Thoracic aorta (tissue), 2 donors: ENCODE measurements around the gene SPATA32. TPM values are rescaled to one million over a fixed set of nuclear protein-coding genes. Genes with fewer than 3 reads are reported as not detected.
A peak's percentile ranks its signal among the peaks of the same experiment; 100 is the strongest.

Source experiments
- ATAC-seq: fragments of 150-250 bp; one replicate; pipeline ENCODE4 v1.8.0; 2017; ENCODE audit warnings: low read depth; ENCODE audit not compliant: insufficient number of reproducible peaks, low FRiP score
- DNase-seq: peaks from one replicate; pipeline ENCODE4 v3.0.0-alpha.2; 2020; ENCODE audit warnings: low spot score
- H3K27ac ChIP-seq, 2 donors: fragments of 200-600 bp; sonication (generic); 1 replicate in 1 of 2; 2 replicates in 1 of 2; pipeline ENCODE4 v1.5.1; 2016; ENCODE audit warnings: mild to moderate bottlenecking in 2 of 2, moderate library complexity in 2 of 2
- H3K27me3 ChIP-seq: fragments of 200-600 bp; sonication (generic); replicated peaks from 2 replicates; pipeline ENCODE4 v1.6.0; 2016; ENCODE audit warnings: mild to moderate bottlenecking; ENCODE audit not compliant: insufficient read depth
- H3K36me3 ChIP-seq: fragments of 200-600 bp; sonication (generic); one replicate; pipeline ENCODE4 v1.5.1; 2016
- H3K4me1 ChIP-seq, 2 donors: fragments of 200-600 bp; sonication (generic); 1 replicate in 1 of 2; 2 replicates in 1 of 2; pipeline versions ENCODE4 v1.5.1 to v1.6.0; 2016; ENCODE audit warnings: low read depth in 2 of 2, mild to moderate bottlenecking in 1 of 2; ENCODE audit not compliant: control insufficient read depth in 1 of 2
- H3K4me3 ChIP-seq: fragments of 200-600 bp; sonication (generic); 2 replicates; pipeline ENCODE4 v1.5.1; 2016; ENCODE audit warnings: mild to moderate bottlenecking
- H3K9me3 ChIP-seq: fragments of 200-600 bp; sonication (generic); 2 replicates; pipeline ENCODE4 v1.5.1; 2016
- total RNA-seq, 2 donors: library from RNA; depleted of rRNA; stranded (reverse); fragments of >200 nt; gene quantifications; one replicate each; pipeline versions ENCODE4 v1.1.0 to v1.2.3, GENCODE V29; 2016
- TF ChIP-seq, protein P1 (sequence below): fragments of 200-600 bp; sonication (generic); IDR thresholded peaks from one replicate; pipeline ENCODE4 v1.5.1; 2019; ENCODE audit warnings: antibody characterized with exemption

SPATA32 gene
- total RNA-seq, 2 donors from 2014 or later = not detected

DNA sequence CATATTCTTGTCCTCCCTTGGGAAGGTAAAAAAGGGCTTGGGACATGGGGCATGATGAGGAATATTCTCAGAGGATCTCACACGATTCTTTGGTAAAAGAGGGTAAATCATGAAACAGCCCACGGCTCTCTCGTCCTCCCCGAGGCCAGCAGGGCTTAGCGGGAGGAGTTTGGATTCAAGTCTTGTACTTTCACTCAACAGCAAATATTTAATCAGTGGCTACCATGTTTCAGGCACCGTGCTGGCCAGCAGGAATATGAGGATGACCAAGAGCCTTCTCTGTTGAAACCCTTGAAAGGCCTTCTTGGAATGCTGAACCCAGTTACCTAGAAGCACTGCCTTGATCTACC, 46.1 kb upstream of the SPATA32 start:
- Histone ChIP-seq H3K4me1 (peaks cover 51 to 66% of the 10 kb centered on the region in 2 donors), H3K27ac (peak overlapping the region; percentile 75 to 76), H3K27me3 (no peaks in the 10 kb centered on the region), H3K36me3 (no peaks in the 10 kb centered on the region), H3K9me3 (no peaks in the 10 kb centered on the region), H3K4me3 (peak overlapping the region; percentile 52)
- TF ChIP-seq, protein P1, sequence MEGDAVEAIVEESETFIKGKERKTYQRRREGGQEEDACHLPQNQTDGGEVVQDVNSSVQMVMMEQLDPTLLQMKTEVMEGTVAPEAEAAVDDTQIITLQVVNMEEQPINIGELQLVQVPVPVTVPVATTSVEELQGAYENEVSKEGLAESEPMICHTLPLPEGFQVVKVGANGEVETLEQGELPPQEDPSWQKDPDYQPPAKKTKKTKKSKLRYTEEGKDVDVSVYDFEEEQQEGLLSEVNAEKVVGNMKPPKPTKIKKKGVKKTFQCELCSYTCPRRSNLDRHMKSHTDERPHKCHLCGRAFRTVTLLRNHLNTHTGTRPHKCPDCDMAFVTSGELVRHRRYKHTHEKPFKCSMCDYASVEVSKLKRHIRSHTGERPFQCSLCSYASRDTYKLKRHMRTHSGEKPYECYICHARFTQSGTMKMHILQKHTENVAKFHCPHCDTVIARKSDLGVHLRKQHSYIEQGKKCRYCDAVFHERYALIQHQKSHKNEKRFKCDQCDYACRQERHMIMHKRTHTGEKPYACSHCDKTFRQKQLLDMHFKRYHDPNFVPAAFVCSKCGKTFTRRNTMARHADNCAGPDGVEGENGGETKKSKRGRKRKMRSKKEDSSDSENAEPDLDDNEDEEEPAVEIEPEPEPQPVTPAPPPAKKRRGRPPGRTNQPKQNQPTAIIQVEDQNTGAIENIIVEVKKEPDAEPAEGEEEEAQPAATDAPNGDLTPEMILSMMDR = no peak
- no peak for ATAC-seq
- no peak for DNase-seq

- Histone ChIP-seq H3K36me3 (no peaks in the 10 kb centered on the region), H3K9me3 (no peaks in the 10 kb centered on the region), H3K4me3 (peak overlapping the region; percentile 52), H3K4me1 (peaks cover 50 to 66% of the 10 kb centered on the region in 2 donors), H3K27me3 (no peaks in the 10 kb centered on the region), H3K27ac (peak overlapping the region; percentile 75 to 76)
- ATAC-seq (peak; percentile 66), DNase-seq (no peak)
- TF ChIP-seq, protein P1 = no peak
Observed at GRCh38 chr17:45307290-45308015, 45.6 kb upstream of the SPATA32 start.

DNA sequence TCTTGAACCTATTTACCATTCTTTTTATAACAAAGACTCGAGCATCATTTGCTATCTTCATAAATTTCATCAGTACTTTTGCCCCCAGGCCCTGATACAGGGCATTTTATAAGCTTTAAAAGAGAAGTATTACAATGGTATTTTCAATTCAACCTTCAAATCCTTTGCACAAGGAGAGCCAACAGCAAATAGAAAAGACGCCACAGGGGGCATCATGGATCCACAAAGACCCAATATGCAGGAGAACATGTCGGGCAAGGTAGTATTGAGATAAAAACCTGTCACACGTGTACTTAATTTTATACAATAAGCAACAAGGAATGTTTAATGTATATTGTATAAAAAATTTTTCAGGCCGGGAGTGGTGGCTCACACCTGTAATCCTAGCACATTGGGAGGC, 44.7 kb upstream of the SPATA32 start:
- Histone ChIP-seq H3K36me3 (no peaks in the 10 kb centered on the region), H3K27me3 (no peaks in the 10 kb centered on the region), H3K4me3 (no peak overlapping the region), H3K27ac (peak overlapping the region in 1 of 2 donors; percentile 75), H3K4me1 (peaks cover 50 to 66% of the 10 kb centered on the region in 2 donors), H3K9me3 (no peaks in the 10 kb centered on the region)
- DNase-seq (no peak), ATAC-seq (no peak)
- TF ChIP-seq, protein P1 = no peak

- TF ChIP-seq, protein P1 = no peak
- Histone ChIP-seq H3K27ac (peak overlapping the region in 1 of 2 donors; percentile 9), H3K4me3 (no peak overlapping the region), H3K27me3 (no peaks in the 10 kb centered on the region), H3K4me1 (peaks cover 44 to 61% of the 10 kb centered on the region in 2 donors), H3K9me3 (no peaks in the 10 kb centered on the region), H3K36me3 (no peaks in the 10 kb centered on the region)
- DNase-seq (no peak), ATAC-seq (no peak)
Observed at GRCh38 chr17:45306094-45306493, 44.2 kb upstream of the SPATA32 start.

- DNase-seq (no peak), ATAC-seq (no peak)
- H3K9me3 ChIP-seq = no peaks in the 10 kb centered on the region
- H3K4me3 ChIP-seq = no peak overlapping the region
- H3K27me3 ChIP-seq = no peaks in the 10 kb centered on the region
- H3K36me3 ChIP-seq = no peaks in the 10 kb centered on the region
- TF ChIP-seq, protein P1 = no peak
- H3K4me1 ChIP-seq = peaks cover 42 to 59% of the 10 kb centered on the region in 2 donors
- H3K27ac ChIP-seq = peak overlapping the region in 1 of 2 donors; percentile 9
Observed at GRCh38 chr17:45305530-45306087, 43.7 kb upstream of the SPATA32 start.
